Left ventricle myocardium inferior (tissue), 1 donor: ENCODE measurements around the gene OCA2. TPM values are rescaled to one million over a fixed set of nuclear protein-coding genes. Genes with fewer than 3 reads are reported as not detected.

Experiments
- DNase-seq: peaks from one replicate; pipeline ENCODE4 v3.0.0-alpha.2; 2020
- H3K27ac ChIP-seq: fragments of 200-600 bp; replicated peaks from 2 replicates; pipeline ENCODE4 v1.8.0; 2021
- H3K27me3 ChIP-seq: fragments of 200-600 bp; 2 replicates; pipeline ENCODE4 v1.8.0; 2021; ENCODE audit warnings: low read depth
- H3K36me3 ChIP-seq: fragments of 200-600 bp; 2 replicates; pipeline ENCODE4 v1.8.0; 2021
- H3K4me1 ChIP-seq: fragments of 200-600 bp; 2 replicates; pipeline ENCODE4 v1.8.0; 2021
- H3K4me3 ChIP-seq: fragments of 200-600 bp; 2 replicates; pipeline ENCODE4 v1.8.0; 2021; ENCODE audit warnings: mild to moderate bottlenecking, moderate library complexity
- H3K9me3 ChIP-seq: fragments of 200-600 bp; replicated peaks from 2 replicates; pipeline ENCODE4 v1.8.0; 2021
- CTCF ChIP-seq: fragments of 200-600 bp; IDR thresholded peaks from 2 replicates; pipeline ENCODE4 v1.8.0; 2021; ENCODE audit warnings: antibody characterized with exemption, mild to moderate bottlenecking, borderline replicate concordance
- intact Hi-C: fragments of 100-400 bp; cut with micrococcal nuclease; formaldehyde crosslinking; loops from one replicate; pipeline ENCODE4 v1.11.0; 2022
- total RNA-seq: library from RNA; stranded (reverse); fragmentation: NEBNext Ultra II Directional; extraction: Animal tissue kit (Norgen Biotek cat#: 25700); gene quantifications from one replicate; pipeline ENCODE4 v1.2.1, GENCODE V29; 2021
- donor health status: DM: no; HTN: yes; CAD: no; lungs with severe emphysema.

The OCA2 gene
- total RNA-seq, 1 donor from 2014 or later = not detected

- peaks cover 22% of the 10 kb centered on the region for H3K27me3 ChIP-seq
- H3K36me3 ChIP-seq = no peaks in the 10 kb centered on the region
- H3K27ac ChIP-seq = no peak overlapping the region
- no peak for DNase-seq
- TF ChIP-seq CTCF = no peak
- intact Hi-C loops = no loop called here
- no peak overlapping the region for H3K4me3 ChIP-seq
- H3K9me3 ChIP-seq = no peaks in the 10 kb centered on the region
- H3K4me1 ChIP-seq = no peaks in the 10 kb centered on the region
Measured at GRCh38 chr15:27866505-27867165, 232.5 kb downstream of the OCA2 start.

GRCh38 chr15:27865926-27866325 is 233.2 kb downstream of the OCA2 start:
- DNase-seq = no peak
- Histone ChIP-seq H3K36me3 (no peaks in the 10 kb centered on the region), H3K27ac (no peak overlapping the region), H3K4me1 (no peaks in the 10 kb centered on the region), H3K9me3 (no peaks in the 10 kb centered on the region), H3K4me3 (no peak overlapping the region), H3K27me3 (peaks cover 22% of the 10 kb centered on the region)
- intact Hi-C loops = no loop called here
- no peak for TF ChIP-seq CTCF

GRCh38 chr15:27865323-27865922 is 233.7 kb downstream of the OCA2 start:
- no peak for TF ChIP-seq CTCF
- peaks cover 22% of the 10 kb centered on the region for H3K27me3 ChIP-seq
- no peaks in the 10 kb centered on the region for H3K36me3 ChIP-seq
- no peak overlapping the region for H3K27ac ChIP-seq
- no peaks in the 10 kb centered on the region for H3K4me1 ChIP-seq
- H3K9me3 ChIP-seq = no peaks in the 10 kb centered on the region
- no peak for DNase-seq
- H3K4me3 ChIP-seq = no peak overlapping the region
- intact Hi-C loops = no loop called here

GRCh38 chr15:27864719-27865118 is 234.4 kb downstream of the OCA2 start:
- no peak for DNase-seq
- H3K9me3 ChIP-seq = no peaks in the 10 kb centered on the region
- H3K27me3 ChIP-seq = peaks cover 22% of the 10 kb centered on the region
- intact Hi-C loops = no loop called here
- no peak overlapping the region for H3K27ac ChIP-seq
- H3K36me3 ChIP-seq = no peaks in the 10 kb centered on the region
- H3K4me1 ChIP-seq = no peaks in the 10 kb centered on the region
- no peak for TF ChIP-seq CTCF
- H3K4me3 ChIP-seq = no peak overlapping the region

GRCh38 chr15:27864086-27864485 is 235.0 kb downstream of the OCA2 start:
- intact Hi-C loops = no loop called here
- Histone ChIP-seq H3K36me3 (no peaks in the 10 kb centered on the region), H3K4me1 (no peaks in the 10 kb centered on the region), H3K4me3 (no peak overlapping the region), H3K27me3 (peaks cover 22% of the 10 kb centered on the region), H3K27ac (no peak overlapping the region), H3K9me3 (no peaks in the 10 kb centered on the region)
- TF ChIP-seq CTCF = no peak
- DNase-seq = no peak
